BJ (cell line): ENCODE data around the gene EMC6. TPM values are rescaled to one million over a fixed set of nuclear protein-coding genes. Genes with fewer than 3 reads are reported as not detected.

ENCODE experiments used
- CTCF ChIA-PET: fragments of 350-600 bp; formaldehyde crosslinking; extraction: SDS; loops from one replicate; lab custom pipeline; 2021; ENCODE audit warnings: antibody characterized with exemption, inconsistent platforms; lab: Yijun Ruan, JAX
- POLR2A ChIA-PET: fragments of 300-600 bp; sonication (Branson Sonifier 250); formaldehyde crosslinking; extraction: SDS; loops from one replicate; lab custom pipeline; 2021; ENCODE audit warnings: antibody characterized with exemption; lab: Charles Lee
- DNase-seq: peaks from one replicate; pipeline ENCODE4 v3.0.0-alpha.2; 2011; ENCODE audit warnings: low read depth
- H3K27me3 ChIP-seq: 2 replicates; pipeline ENCODE4 v1.6.0; 2011; ENCODE audit warnings: low read length; ENCODE audit not compliant: control insufficient read depth, insufficient read depth
- H3K36me3 ChIP-seq: 2 replicates; pipeline ENCODE4 v1.5.1; 2011; ENCODE audit warnings: low read length; ENCODE audit not compliant: control insufficient read depth, insufficient read depth
- H3K4me3 ChIP-seq: 2 replicates; pipeline ENCODE4 v1.5.1; 2011; ENCODE audit warnings: low read depth, mild to moderate bottlenecking, control low read depth, low read length
- CTCF ChIP-seq: IDR thresholded peaks from 2 replicates; pipeline ENCODE4 v1.5.1; 2011; ENCODE audit warnings: low read depth, mild to moderate bottlenecking, control low read depth, inconsistent platforms, low read length, moderate library complexity; ENCODE audit not compliant: insufficient read depth
- polyA plus RNA-seq: library from polyadenylated mRNA; depleted of rRNA; stranded (reverse); fragments of >200 nt; gene quantifications from 2 replicates; pipeline ENCODE4 v1.2.3, GENCODE V29; 2011

The EMC6 gene
- polyA plus RNA-seq, 1 experiment = 38.6 TPM

- no peaks in the 10 kb centered on the region for H3K27me3 ChIP-seq
- no peak for DNase-seq
- ChIA-PET CTCF (no interaction called here), POLR2A (no interaction called here)
- no peaks in the 10 kb centered on the region for H3K36me3 ChIP-seq
- no peak overlapping the region for H3K4me3 ChIP-seq
- no peak for TF ChIP-seq CTCF
Measured at GRCh38 chr17:3688852-3689261, 20.2 kb downstream of the EMC6 start.

GRCh38 chr17:3689262-3690093, 20.9 kb downstream of the EMC6 start:
- TF ChIP-seq CTCF = no peak
- no peak overlapping the region for H3K4me3 ChIP-seq
- CTCF ChIA-PET = no interaction called here

GRCh38 chr17:3690094-3690715, 21.6 kb downstream of the EMC6 start:
- H3K27me3 ChIP-seq = no peaks in the 10 kb centered on the region
- no peak for TF ChIP-seq CTCF
- H3K4me3 ChIP-seq = no peak overlapping the region
- ChIA-PET CTCF (no interaction called here), POLR2A (no interaction called here)
- DNase-seq = no peak
- no peaks in the 10 kb centered on the region for H3K36me3 ChIP-seq

More at GRCh38 chr17:3689262-3690093, 20.9 kb downstream of the EMC6 start:
- Histone ChIP-seq H3K36me3 (no peaks in the 10 kb centered on the region), H3K27me3 (no peaks in the 10 kb centered on the region)
- POLR2A ChIA-PET = no interaction called here
- no peak for DNase-seq

- TF ChIP-seq CTCF = no peak
- no peak for DNase-seq
- H3K36me3 ChIP-seq = no peaks in the 10 kb centered on the region
- no peaks in the 10 kb centered on the region for H3K27me3 ChIP-seq
- CTCF ChIA-PET = interaction anchor here (1.0 kb wide), 1 partner anchor 9 kb away, joined by 4 read pairs; no protein-coding TSS in a partner anchor
- no peak overlapping the region for H3K4me3 ChIP-seq
- POLR2A ChIA-PET = no interaction called here
Measured at GRCh38 chr17:3691617-3692067, 23.0 kb downstream of the EMC6 start.

GRCh38 chr17:3692346-3692745, 23.7 kb downstream of the EMC6 start:
- Histone ChIP-seq H3K27me3 (peaks cover 2% of the 10 kb centered on the region; the same call in 1 of the 2 replicates), H3K36me3 (no peaks in the 10 kb centered on the region), H3K4me3 (no peak overlapping the region)
- no peak for TF ChIP-seq CTCF
- ChIA-PET CTCF (interaction anchor here (1.0 kb wide), 1 partner anchor 10 kb away, joined by 4 read pairs; no protein-coding TSS in a partner anchor), POLR2A (no interaction called here)
- no peak for DNase-seq
